Measurements from ENCODE around the gene RGS11.

The RGS11 gene

DNA sequence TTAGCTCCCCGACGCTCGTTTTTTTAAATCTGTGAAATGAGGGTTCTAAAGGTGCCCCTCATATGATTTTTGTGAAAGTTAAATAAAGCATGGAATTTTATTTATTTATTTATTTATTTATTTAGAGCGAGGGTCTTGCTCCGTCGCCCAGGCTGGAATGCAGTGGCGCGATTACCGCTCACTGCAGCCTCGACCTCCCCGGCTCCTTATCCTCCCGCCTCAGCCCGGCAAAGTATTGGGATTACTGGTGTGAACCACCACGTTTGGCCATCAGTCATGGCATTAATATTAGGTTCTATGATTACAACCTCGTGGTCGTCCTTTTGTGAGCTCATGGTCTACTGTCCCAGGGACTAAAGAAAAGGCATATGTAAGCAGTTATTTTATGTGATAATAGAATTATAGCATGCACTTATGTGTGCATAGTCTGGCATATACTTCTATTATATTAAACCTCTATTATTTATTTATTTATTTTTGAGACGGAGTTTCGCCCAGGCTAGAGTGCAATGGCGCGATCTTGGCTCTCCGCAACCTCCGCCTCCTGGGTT is 45.9 kb downstream of the RGS11 start:
- no peak for DNase-seq (ENCODE audit: low spot score)

- peak; percentile 89 for DNase-seq (ENCODE audit: low spot score)
Measured at GRCh38 chr16:228852-229730, 46.7 kb downstream of the RGS11 start, which contains the start of gene LUC7L. Gene LUC7L (minus strand): TSS chr16:229449. CDS start chr16:229339, 110 bp downstream.

- DNase-seq (ENCODE audit: low spot score): peak; percentile 10
Measured at GRCh38 chr16:228151-228851, 47.4 kb downstream of the RGS11 start.

GRCh38 chr16:220021-220420 is 55.7 kb downstream of the RGS11 start:
- DNase-seq (ENCODE audit: low spot score): no peak

Data from germinal center (tissue), 1 donor.